Activated T-helper 17 cell treated with anti-CD3 and anti-CD28 coated beads, Interleukin-2, amount 50 U/mL, for 72 hours (primary cell): ENCODE data around the gene ELF1. TPM values are rescaled to one million over a fixed set of nuclear protein-coding genes. Genes with fewer than 3 reads are reported as not detected.

Source experiments
- ATAC-seq: fragments of 150-1000 bp; cut with Tn5 transposase; replicated peaks from 2 replicates; pipeline ENCODE4 v1.10.0; 2021; ENCODE audit warnings: mild to moderate bottlenecking, moderate library complexity
- H3K27ac Mint-ChIP-seq: one replicate; pipeline ENCODE4 v1.8.0; 2022; ENCODE audit warnings: mixed read lengths
- H3K27me3 Mint-ChIP-seq: one replicate; pipeline ENCODE4 v1.8.0; 2022; ENCODE audit warnings: mixed read lengths
- H3K36me3 Mint-ChIP-seq: one replicate; pipeline ENCODE4 v1.8.0; 2022; ENCODE audit warnings: low read depth, mild to moderate bottlenecking, mixed read lengths
- H3K4me1 Mint-ChIP-seq: one replicate; pipeline ENCODE4 v1.8.0; 2022; ENCODE audit warnings: mixed read lengths
- H3K4me3 Mint-ChIP-seq: one replicate; pipeline ENCODE4 v1.8.0; 2022; ENCODE audit warnings: mild to moderate bottlenecking, mixed read lengths
- H3K9me3 Mint-ChIP-seq: one replicate; pipeline ENCODE4 v1.8.0; 2022; ENCODE audit warnings: mixed read lengths
- total RNA-seq, 2 donors: library from RNA; stranded (reverse); gene quantifications; one replicate each; pipeline ENCODE4 v1.2.3, GENCODE V29; 2022

Gene ELF1
- total RNA-seq, 2 donors from 2014 or later = 76.0 to 80.1 TPM

- H3K4me1 Mint-ChIP-seq = peaks cover 47% of the 10 kb centered on the region
- no peaks in the 10 kb centered on the region for H3K27me3 Mint-ChIP-seq
- H3K9me3 Mint-ChIP-seq = no peaks in the 10 kb centered on the region
- peaks cover 40% of the 10 kb centered on the region for H3K36me3 Mint-ChIP-seq
- H3K27ac Mint-ChIP-seq = peak overlapping the region; percentile 90
- peak overlapping the region; percentile 73 for H3K4me3 Mint-ChIP-seq
- ATAC-seq = no peak
Observed at GRCh38 chr13:41005704-41006103, 13.4 kb downstream of the ELF1 start.

DNA sequence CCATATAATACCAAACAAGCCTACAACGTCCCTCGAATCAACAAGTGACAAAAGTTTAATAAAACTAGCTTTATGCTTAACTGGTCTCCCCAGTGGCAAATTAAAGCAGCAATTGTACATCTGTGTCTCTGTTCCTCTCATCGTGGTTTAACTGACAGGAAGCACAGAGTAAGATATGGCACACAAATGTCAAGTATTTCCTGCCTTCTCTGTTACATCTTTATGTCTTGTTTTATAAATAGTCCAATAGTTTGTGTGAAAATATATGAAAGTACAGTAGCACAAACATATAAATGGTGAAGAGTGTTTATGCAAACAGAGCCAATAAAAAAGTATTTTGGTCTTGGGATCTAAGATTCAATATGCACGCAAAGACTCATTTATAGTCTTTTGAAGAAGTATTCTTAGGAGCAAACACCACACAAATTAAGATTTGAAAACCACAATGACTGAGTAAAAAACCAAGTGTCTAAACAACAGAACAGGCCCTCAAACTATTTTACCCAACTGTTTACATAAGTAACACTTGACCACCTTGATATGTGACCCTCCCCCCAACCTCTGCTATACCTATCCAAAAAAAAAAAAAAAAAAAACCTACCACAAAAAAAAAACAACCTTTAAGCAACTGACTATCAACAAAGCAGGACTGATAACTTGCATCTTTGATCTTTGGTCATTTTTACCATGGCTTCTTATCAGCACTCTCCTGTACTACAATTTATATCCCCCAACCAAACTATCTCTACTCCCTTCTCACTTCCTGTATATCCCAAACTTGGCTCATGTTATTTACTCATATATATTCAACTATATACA, 14.0 kb downstream of the ELF1 start:
- Mint-ChIP-seq H3K27me3 (no peaks in the 10 kb centered on the region), H3K9me3 (no peaks in the 10 kb centered on the region), H3K27ac (peak overlapping the region; percentile 90), H3K36me3 (peaks cover 38% of the 10 kb centered on the region), H3K4me3 (peak overlapping the region; percentile 73), H3K4me1 (peaks cover 46% of the 10 kb centered on the region)
- peak; percentile 70 for ATAC-seq

GRCh38 chr13:41002606-41003005, 16.5 kb downstream of the ELF1 start:
- H3K4me3 Mint-ChIP-seq = no peak overlapping the region
- H3K4me1 Mint-ChIP-seq = peaks cover 53% of the 10 kb centered on the region
- peaks cover 45% of the 10 kb centered on the region for H3K36me3 Mint-ChIP-seq
- no peaks in the 10 kb centered on the region for H3K9me3 Mint-ChIP-seq
- H3K27ac Mint-ChIP-seq = no peak overlapping the region
- no peak for ATAC-seq
- no peaks in the 10 kb centered on the region for H3K27me3 Mint-ChIP-seq

DNA sequence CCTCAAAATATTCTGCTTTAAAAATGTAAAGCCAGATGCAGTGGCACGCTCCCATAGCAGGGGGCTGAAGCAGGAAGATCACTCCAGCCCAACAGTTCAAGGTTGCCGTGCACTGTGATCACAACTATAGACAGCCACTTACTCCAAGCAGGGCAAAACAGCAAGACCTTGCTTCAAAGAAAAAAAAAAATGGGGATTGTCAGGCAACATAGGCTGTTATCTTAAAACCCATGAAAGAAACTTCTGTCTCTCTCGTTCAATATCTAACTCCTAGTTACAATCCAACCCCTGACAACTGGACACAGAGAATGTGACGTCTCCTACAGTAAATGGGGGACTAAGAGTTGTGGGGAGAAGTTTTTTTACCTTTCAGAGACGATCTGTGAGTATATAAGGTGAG, 17.4 kb downstream of the ELF1 start:
- Mint-ChIP-seq H3K4me1 (peaks cover 52% of the 10 kb centered on the region), H3K27me3 (no peaks in the 10 kb centered on the region), H3K4me3 (no peak overlapping the region), H3K36me3 (peaks cover 49% of the 10 kb centered on the region), H3K9me3 (no peaks in the 10 kb centered on the region), H3K27ac (peak overlapping the region; percentile 8)
- ATAC-seq = no peak

DNA sequence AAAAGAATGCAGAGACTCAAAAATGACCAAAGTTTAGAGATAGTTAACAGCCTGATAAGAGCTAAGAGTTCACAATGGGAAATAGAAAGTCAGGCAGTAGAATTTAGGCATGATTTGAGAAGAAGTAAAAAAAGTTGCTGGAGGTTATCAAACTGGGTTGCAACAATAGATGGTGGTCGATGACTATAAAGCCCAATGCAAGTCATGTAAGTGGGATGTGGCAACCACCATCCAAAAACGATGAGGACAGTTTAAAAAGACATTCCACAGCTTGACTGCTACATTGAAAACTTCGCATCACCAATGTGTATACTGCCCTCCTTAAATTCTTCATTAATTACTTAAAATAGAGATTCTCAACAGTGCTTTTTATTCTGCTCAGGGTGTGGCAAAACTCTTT, 19.7 kb downstream of the ELF1 start:
- peak overlapping the region; percentile 5 for H3K4me3 Mint-ChIP-seq
- no peaks in the 10 kb centered on the region for H3K27me3 Mint-ChIP-seq
- H3K4me1 Mint-ChIP-seq = peaks cover 53% of the 10 kb centered on the region
- no peak for ATAC-seq
- H3K27ac Mint-ChIP-seq = peak overlapping the region; percentile 12
- no peaks in the 10 kb centered on the region for H3K9me3 Mint-ChIP-seq
- H3K36me3 Mint-ChIP-seq = peaks cover 52% of the 10 kb centered on the region

- Mint-ChIP-seq H3K4me3 (peak overlapping the region; percentile 88), H3K9me3 (no peaks in the 10 kb centered on the region), H3K36me3 (peaks cover 68% of the 10 kb centered on the region), H3K27me3 (no peaks in the 10 kb centered on the region), H3K4me1 (peaks cover 52% of the 10 kb centered on the region), H3K27ac (peak overlapping the region; percentile 8)
- no peak for ATAC-seq
Observed at GRCh38 chr13:40996426-40997092, 22.6 kb downstream of the ELF1 start.

- Mint-ChIP-seq H3K4me3 (peak overlapping the region; percentile 88), H3K27ac (peak overlapping the region; percentile 92), H3K27me3 (no peaks in the 10 kb centered on the region), H3K4me1 (peaks cover 47% of the 10 kb centered on the region), H3K36me3 (peaks cover 66% of the 10 kb centered on the region), H3K9me3 (no peaks in the 10 kb centered on the region)
- ATAC-seq = no peak
Observed at GRCh38 chr13:40995997-40996396, 23.1 kb downstream of the ELF1 start.

DNA sequence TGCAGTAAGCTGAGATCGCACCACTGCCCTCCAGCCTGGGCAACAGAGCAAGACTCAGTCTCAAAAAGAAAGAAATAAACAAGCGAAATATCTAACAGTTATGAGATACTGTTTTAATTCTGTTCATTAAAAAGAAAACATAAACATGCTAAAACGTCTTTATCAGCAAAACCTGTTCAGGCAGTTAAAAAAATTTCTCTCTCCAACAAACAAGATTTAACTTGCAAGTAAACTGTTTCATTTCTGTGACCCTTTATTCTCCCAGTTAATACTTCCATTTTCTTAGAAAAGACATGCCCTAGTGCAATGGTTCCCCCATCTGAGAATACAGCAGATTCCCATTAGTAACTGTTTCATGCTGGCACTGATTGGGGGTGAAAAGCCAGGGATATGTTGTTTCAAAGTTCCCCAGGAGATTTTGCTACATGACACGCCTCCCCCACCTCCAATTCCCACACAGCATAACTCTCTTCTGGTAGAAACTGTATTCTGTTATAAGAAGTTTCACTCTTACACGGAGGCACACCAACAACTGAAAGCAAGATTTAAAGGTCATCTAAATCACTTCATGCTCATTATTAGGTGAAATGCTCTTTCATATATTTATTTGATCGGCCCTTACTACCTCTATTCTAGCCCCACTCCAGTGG, 24.4 kb downstream of the ELF1 start:
- ATAC-seq = peak; percentile 81
- peaks cover 45% of the 10 kb centered on the region for H3K4me1 Mint-ChIP-seq
- no peaks in the 10 kb centered on the region for H3K9me3 Mint-ChIP-seq
- no peaks in the 10 kb centered on the region for H3K27me3 Mint-ChIP-seq
- H3K27ac Mint-ChIP-seq = peak overlapping the region; percentile 92
- H3K4me3 Mint-ChIP-seq = peak overlapping the region; percentile 88
- H3K36me3 Mint-ChIP-seq = peaks cover 62% of the 10 kb centered on the region

DNA sequence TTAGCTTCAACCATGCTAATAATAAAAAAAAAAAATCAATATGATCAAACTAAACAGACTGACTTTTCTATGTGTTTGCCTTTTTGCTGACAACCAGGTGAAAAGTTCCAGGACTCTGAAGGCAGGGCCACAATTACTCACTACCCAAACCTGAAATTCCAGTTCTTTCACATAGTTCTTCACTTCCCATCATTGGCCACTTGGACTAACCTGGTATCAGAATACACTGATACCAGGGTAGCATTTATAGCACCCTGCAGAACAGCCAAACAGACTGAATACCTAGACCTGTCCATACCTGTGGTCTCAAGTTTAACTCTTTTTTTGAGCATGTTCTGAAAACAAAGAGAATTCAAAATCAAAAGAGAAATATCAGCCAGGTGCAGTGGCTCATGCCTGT, 25.1 kb downstream of the ELF1 start:
- peaks cover 38% of the 10 kb centered on the region for H3K4me1 Mint-ChIP-seq
- no peaks in the 10 kb centered on the region for H3K9me3 Mint-ChIP-seq
- peaks cover 55% of the 10 kb centered on the region for H3K36me3 Mint-ChIP-seq
- peak overlapping the region; percentile 88 for H3K4me3 Mint-ChIP-seq
- peak overlapping the region; percentile 92 for H3K27ac Mint-ChIP-seq
- H3K27me3 Mint-ChIP-seq = no peaks in the 10 kb centered on the region
- ATAC-seq = no peak

DNA sequence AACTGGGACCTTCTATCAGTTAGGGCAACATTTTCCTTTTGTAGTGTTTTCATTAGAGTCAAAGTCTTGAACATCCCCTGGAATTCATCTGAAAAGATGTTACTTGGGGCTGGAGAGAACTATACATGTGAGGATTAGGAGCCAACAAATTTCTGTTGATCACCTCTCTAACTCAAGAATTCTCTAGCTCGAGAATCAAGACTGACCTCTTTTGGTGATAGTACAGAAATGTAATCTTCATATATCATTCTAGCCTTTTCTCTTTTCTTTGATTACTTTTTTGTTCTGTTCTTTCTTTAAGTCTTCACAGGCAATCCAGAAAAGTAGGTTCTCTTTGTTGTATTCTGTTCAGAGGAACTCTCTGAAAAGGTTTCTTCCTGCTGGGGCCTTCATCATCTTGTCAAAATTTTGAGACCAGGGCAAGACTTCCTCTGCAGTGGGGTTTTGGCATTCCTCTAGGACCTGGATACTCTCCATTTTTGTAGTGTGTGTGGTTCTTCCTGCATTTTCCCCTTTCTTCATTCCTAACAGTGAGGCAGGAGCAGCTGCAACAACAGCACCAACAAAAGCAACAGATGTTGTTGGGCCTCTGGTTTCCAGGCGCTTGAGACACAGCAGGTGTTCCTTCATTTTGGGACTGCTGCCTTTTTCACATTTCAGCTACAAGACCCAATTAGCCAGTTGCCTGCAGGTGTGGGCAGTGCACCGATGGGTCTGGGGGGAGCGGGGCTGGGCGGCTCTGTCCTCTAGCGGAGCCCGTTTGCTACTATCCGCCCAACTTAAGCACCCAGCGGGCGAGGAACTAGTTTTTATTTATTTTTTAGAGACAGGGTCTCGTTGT, 26.2 kb downstream of the ELF1 start:
- H3K27ac Mint-ChIP-seq = peak overlapping the region; percentile 92
- peaks cover 35% of the 10 kb centered on the region for H3K4me1 Mint-ChIP-seq
- H3K27me3 Mint-ChIP-seq = no peaks in the 10 kb centered on the region
- H3K9me3 Mint-ChIP-seq = no peaks in the 10 kb centered on the region
- H3K4me3 Mint-ChIP-seq = peak overlapping the region; percentile 36
- peaks cover 49% of the 10 kb centered on the region for H3K36me3 Mint-ChIP-seq
- ATAC-seq = no peak

DNA sequence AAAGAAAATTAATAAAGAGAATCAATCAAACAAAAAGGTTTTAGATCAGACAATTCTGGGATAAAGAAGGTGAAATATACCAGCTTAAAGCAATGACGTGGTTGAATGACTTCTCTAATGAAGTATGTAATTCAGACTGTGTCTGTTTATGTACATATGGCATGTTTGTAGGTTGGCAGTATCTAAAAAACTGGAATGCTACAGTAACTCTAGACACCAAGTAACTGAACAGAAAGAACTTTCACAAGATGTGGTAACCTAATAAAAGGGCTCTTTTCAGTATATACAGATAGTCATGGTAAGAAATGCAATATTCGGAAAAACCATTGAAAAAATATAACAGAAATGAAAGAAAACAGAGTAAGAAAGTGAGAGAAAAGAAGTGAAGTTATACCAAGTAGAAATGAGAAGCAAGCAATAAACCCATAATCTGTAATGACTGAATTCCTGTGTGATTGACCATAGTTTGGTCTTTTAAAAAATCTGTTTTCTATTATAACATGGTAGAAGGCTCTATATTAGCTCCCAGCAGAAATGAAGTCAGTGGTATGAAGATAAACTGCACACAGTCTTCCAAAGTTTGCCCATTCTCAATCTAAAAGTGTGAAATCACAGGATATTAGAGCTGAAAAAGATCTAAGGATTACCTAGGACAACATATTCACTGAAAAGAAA, 31.4 kb downstream of the ELF1 start:
- Mint-ChIP-seq H3K4me3 (peak overlapping the region; percentile 10), H3K36me3 (peaks cover 12% of the 10 kb centered on the region), H3K27ac (peak overlapping the region; percentile 54), H3K27me3 (no peaks in the 10 kb centered on the region), H3K4me1 (peaks cover 24% of the 10 kb centered on the region), H3K9me3 (no peaks in the 10 kb centered on the region)
- ATAC-seq = no peak

DNA sequence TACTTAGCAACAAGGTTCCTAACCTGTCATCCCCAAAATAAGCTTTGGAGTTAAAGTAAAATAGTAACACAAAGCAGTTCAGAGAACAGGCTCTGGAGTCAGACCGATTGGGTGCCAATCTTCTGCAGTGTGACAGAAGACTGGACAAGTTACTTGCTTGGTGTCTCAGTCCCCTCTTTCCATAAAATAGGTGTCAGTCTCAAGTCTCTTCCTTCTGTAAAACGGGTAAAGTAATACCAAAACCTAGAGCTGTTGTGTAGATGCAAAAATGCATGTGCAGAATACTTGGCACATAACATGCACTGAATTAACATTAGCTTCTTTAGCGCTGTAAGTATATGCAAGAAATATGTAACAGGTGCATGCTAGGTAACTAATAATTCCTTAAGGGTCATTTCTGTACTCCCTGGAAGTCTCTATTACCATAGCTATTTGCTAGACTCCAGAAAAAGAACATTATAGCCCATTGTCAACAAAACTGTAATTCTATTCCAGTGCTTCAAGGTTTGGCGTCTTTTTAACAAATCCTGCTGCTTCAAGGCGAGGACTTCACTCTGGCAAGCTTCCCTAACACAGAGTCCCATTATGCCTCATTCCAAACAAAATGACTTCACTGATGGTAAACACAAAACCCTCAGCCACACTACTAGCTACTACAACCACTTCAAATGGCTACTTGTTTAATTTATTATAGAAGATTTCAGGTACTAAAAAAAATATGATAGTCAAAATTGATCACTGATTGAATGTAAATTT, 32.8 kb downstream of the ELF1 start:
- ATAC-seq = no peak
- H3K27ac Mint-ChIP-seq = peak overlapping the region; percentile 85
- no peaks in the 10 kb centered on the region for H3K27me3 Mint-ChIP-seq
- no peaks in the 10 kb centered on the region for H3K9me3 Mint-ChIP-seq
- H3K4me1 Mint-ChIP-seq = peaks cover 23% of the 10 kb centered on the region
- H3K4me3 Mint-ChIP-seq = peak overlapping the region; percentile 98
- H3K36me3 Mint-ChIP-seq = peaks cover 14% of the 10 kb centered on the region
